ENCODE data around the gene TMC4.

GRCh38 chr19:54191811-54192453 is 19.0 kb upstream of the TMC4 start:
- TF ChIP-seq CTCF (IDR thresholded peaks at IDR 0.05 in 8 of 11, conservative IDR thresholded peaks at IDR 0.05 in 3 of 11) (no peak), POLR2A (IDR thresholded peaks at IDR 0.05) (no peak)
